ENCODE measurements around the gene ADRM1.

Gene ADRM1

GRCh38 chr20:62326959-62327725, 24.3 kb downstream of the ADRM1 start:
- no peak for DNase-seq

- DNase-seq: no peak
These were observed 25.1 kb downstream of the ADRM1 start for GRCh38 chr20:62327726-62328495.

- DNase-seq: no peak
These were observed 26.0 kb downstream of the ADRM1 start for GRCh38 chr20:62328684-62329388.

GRCh38 chr20:62329389-62330377, 26.9 kb downstream of the ADRM1 start:
- no peak for DNase-seq

GRCh38 chr20:62330576-62331317, 27.9 kb downstream of the ADRM1 start:
- DNase-seq: no peak

- no peak for DNase-seq
These were observed 28.6 kb downstream of the ADRM1 start for GRCh38 chr20:62331347-62331746.

GRCh38 chr20:62332421-62332820, 29.6 kb downstream of the ADRM1 start:
- DNase-seq: no peak

GRCh38 chr20:62332989-62333819, 30.4 kb downstream of the ADRM1 start:
- DNase-seq: no peak

GRCh38 chr20:62333820-62334595, 31.2 kb downstream of the ADRM1 start:
- DNase-seq: no peak

GRCh38 chr20:62334881-62335280, 32.1 kb downstream of the ADRM1 start:
- no peak for DNase-seq

GRCh38 chr20:62335532-62335931, 32.7 kb downstream of the ADRM1 start:
- DNase-seq: no peak

GRCh38 chr20:62336329-62336728, 33.5 kb downstream of the ADRM1 start:
- no peak for DNase-seq

- DNase-seq: no peak
These were observed 34.2 kb downstream of the ADRM1 start for GRCh38 chr20:62336775-62337557.

GRCh38 chr20:62337558-62338293, 34.9 kb downstream of the ADRM1 start:
- DNase-seq: no peak

- DNase-seq: no peak
These were observed 35.5 kb downstream of the ADRM1 start for GRCh38 chr20:62338294-62338620.

GRCh38 chr20:62339647-62340062, 36.9 kb downstream of the ADRM1 start:
- no peak for DNase-seq

GRCh38 chr20:62342910-62343309, 40.1 kb downstream of the ADRM1 start:
- no peak for DNase-seq

GRCh38 chr20:62344092-62344491, 41.3 kb downstream of the ADRM1 start:
- DNase-seq: no peak
